ENCODE results near the gene SVOP.
"Not testable (repeated sequence)": the region's sequence is repeated elsewhere in the genome, so short reads cannot be mapped to it uniquely, and the experiment has no call there.

SVOP gene

DNA sequence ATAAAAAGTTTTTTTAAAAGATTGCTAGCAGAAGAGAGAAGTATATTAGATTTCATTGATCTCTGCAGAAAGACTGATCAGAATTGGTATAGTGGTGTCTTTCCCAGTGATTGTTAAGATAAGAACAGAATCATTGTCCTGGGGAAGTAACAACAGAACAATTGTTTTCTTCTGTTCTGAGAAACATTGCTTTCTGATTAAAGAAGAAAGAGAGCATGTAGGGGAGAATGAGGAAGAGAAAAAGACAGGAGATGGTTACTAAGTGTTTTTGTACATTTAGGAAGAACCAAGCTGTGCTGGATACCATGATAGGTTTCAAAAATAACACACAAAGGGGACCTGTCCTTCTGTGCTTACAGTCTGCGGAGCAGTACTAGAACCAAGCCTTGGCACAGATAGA is 36.5 kb upstream of the SVOP start:
- Histone ChIP-seq H3K36me3 (ENCODE audit: low read length) (peaks cover 3% of the 10 kb centered on the region; the same call in 1 of the 2 replicates), H3F3A (ENCODE audit: insufficient read depth) (peaks cover 36% of the 10 kb centered on the region), H3K4me3 (ENCODE audit: insufficient read depth, low read length, poor library complexity, severe bottlenecking) (no peak overlapping the region), H3K27me3 (ENCODE audit: low read length) (no peaks in the 10 kb centered on the region), H3K27ac (ENCODE audit: low read depth, low read length) (no peak overlapping the region; the same call in 1 of the 2 replicates), H3K9ac (ENCODE audit: low read length) (no peak overlapping the region), H3K9me2 (replicated peaks; ENCODE audit: insufficient read depth, low read length) (no peaks in the 10 kb centered on the region), H4K20me1 (ENCODE audit: low read depth, low read length) (no peaks in the 10 kb centered on the region), H3K4me2 (ENCODE audit: low read depth, low read length, poor library complexity, severe bottlenecking) (no peak overlapping the region), H3K9me3 (ENCODE audit: insufficient read depth, low read length) (no peaks in the 10 kb centered on the region), H3K79me2 (ENCODE audit: insufficient read depth, low read length) (peaks cover 14% of the 10 kb centered on the region; the same call in 1 of the 2 replicates), H2AFZ (ENCODE audit: low read depth, low read length, severe bottlenecking) (no peak overlapping the region)
- no peak for TF ChIP-seq EZH2phosphoT487 (conservative IDR thresholded peaks at IDR 0.05; ENCODE audit: low read length)

GRCh38 chr12:109056891-109057290 is 36.0 kb upstream of the SVOP start:
- Histone ChIP-seq H3F3A (ENCODE audit: insufficient read depth) (peaks cover 37% of the 10 kb centered on the region), H4K20me1 (ENCODE audit: low read depth, low read length) (no peaks in the 10 kb centered on the region), H2AFZ (ENCODE audit: low read depth, low read length, severe bottlenecking) (no peak overlapping the region), H3K4me3 (ENCODE audit: insufficient read depth, low read length, poor library complexity, severe bottlenecking) (no peak overlapping the region), H3K4me2 (ENCODE audit: low read depth, low read length, poor library complexity, severe bottlenecking) (no peak overlapping the region), H3K9ac (ENCODE audit: low read length) (no peak overlapping the region), H3K9me3 (ENCODE audit: insufficient read depth, low read length) (no peaks in the 10 kb centered on the region), H3K9me2 (replicated peaks; ENCODE audit: insufficient read depth, low read length) (no peaks in the 10 kb centered on the region), H3K27me3 (ENCODE audit: low read length) (no peaks in the 10 kb centered on the region), H3K79me2 (ENCODE audit: insufficient read depth, low read length) (peaks cover 14% of the 10 kb centered on the region; the same call in 1 of the 2 replicates), H3K36me3 (ENCODE audit: low read length) (peaks cover 3% of the 10 kb centered on the region; the same call in 1 of the 2 replicates), H3K27ac (ENCODE audit: low read depth, low read length) (no peak overlapping the region; the same call in 1 of the 2 replicates)
- TF ChIP-seq EZH2phosphoT487 (conservative IDR thresholded peaks at IDR 0.05; ENCODE audit: low read length) (no peak), CTCF (IDR thresholded peaks at IDR 0.05; ENCODE audit: insufficient read depth, low read length, poor library complexity, severe bottlenecking) (no peak)

DNA sequence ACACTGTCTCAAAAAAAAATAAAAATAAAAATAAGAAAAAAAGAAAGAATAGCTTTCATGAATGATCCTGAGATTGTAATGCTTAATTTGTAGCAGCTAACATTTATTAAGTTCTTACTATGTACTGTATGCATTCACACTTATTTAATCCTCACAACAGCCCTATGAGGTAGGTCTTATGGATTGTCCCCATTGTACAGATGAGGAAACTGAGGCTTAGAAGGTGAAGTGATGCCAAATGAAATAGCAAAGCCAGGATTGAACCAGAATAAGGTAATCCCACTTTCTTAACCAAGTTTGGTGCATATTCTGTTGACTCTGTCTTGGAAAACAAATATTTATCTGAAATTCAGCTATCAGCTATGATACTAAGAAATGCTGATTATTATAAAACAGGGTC is 33.7 kb upstream of the SVOP start:
- H3K27ac ChIP-seq (ENCODE audit: low read depth, low read length), result peak overlapping the region; percentile 80; the same call in 1 of the 2 replicates
- H3K27me3 ChIP-seq (ENCODE audit: low read length), result no peaks in the 10 kb centered on the region
- no peak overlapping the region for H2AFZ ChIP-seq (ENCODE audit: low read depth, low read length, severe bottlenecking)
- no peaks in the 10 kb centered on the region for H3K9me3 ChIP-seq (ENCODE audit: insufficient read depth, low read length)
- no peak for TF ChIP-seq EZH2phosphoT487 (conservative IDR thresholded peaks at IDR 0.05; ENCODE audit: low read length)
- TF ChIP-seq CTCF (IDR thresholded peaks at IDR 0.05; ENCODE audit: insufficient read depth, low read length, poor library complexity, severe bottlenecking), result no peak
- peaks cover 3% of the 10 kb centered on the region; the same call in 1 of the 2 replicates for H3K36me3 ChIP-seq (ENCODE audit: low read length)
- H3K9ac ChIP-seq (ENCODE audit: low read length), result peak overlapping the region; percentile 20; the same call in 1 of the 2 replicates
- peaks cover 14% of the 10 kb centered on the region; the same call in 1 of the 2 replicates for H3F3A ChIP-seq (ENCODE audit: insufficient read depth)
- no peaks in the 10 kb centered on the region for H4K20me1 ChIP-seq (ENCODE audit: low read depth, low read length)
- no peak overlapping the region for H3K4me3 ChIP-seq (ENCODE audit: insufficient read depth, low read length, poor library complexity, severe bottlenecking)
- H3K9me2 ChIP-seq (replicated peaks; ENCODE audit: insufficient read depth, low read length), result no peaks in the 10 kb centered on the region
- peaks cover 14% of the 10 kb centered on the region; the same call in 1 of the 2 replicates for H3K79me2 ChIP-seq (ENCODE audit: insufficient read depth, low read length)
- H3K4me2 ChIP-seq (ENCODE audit: low read depth, low read length, poor library complexity, severe bottlenecking), result peak overlapping the region; percentile 95

DNA sequence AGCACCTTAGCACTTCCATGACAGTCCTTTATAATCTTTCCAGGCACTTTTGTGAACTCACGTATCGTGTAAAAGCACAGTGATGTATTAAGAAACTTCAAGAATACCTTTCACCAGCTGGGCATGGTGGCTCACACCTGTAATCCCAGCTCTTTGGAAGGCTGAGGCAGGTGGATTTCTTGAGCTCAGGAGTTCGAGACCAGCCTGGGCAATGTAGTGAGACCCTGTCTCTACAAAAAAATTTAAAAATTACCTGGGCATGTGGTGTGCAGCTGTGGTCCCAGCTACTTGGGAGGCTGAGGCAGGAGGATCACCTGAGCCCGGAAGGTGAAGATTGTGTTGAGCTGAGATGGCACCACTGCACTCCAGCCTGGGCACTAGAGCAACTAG is 33.3 kb upstream of the SVOP start:
- Histone ChIP-seq H3K79me2 (ENCODE audit: insufficient read depth, low read length) (peaks cover 14% of the 10 kb centered on the region; the same call in 1 of the 2 replicates), H3K27ac (ENCODE audit: low read depth, low read length) (peak overlapping the region; percentile 80), H3K4me2 (ENCODE audit: low read depth, low read length, poor library complexity, severe bottlenecking) (peak overlapping the region; percentile 95), H3K4me3 (ENCODE audit: insufficient read depth, low read length, poor library complexity, severe bottlenecking) (peak overlapping the region; percentile 94), H3K9ac (ENCODE audit: low read length) (peak overlapping the region; percentile 88), H2AFZ (ENCODE audit: low read depth, low read length, severe bottlenecking) (peak overlapping the region; percentile 93), H3F3A (ENCODE audit: insufficient read depth) (peaks cover 13% of the 10 kb centered on the region; the same call in 1 of the 2 replicates)
- H3K36me3 ChIP-seq (ENCODE audit: low read length); H3K9me3 ChIP-seq (ENCODE audit: insufficient read depth, low read length); H3K27me3 ChIP-seq (ENCODE audit: low read length); H3K9me2 ChIP-seq (replicated peaks; ENCODE audit: insufficient read depth, low read length); H4K20me1 ChIP-seq (ENCODE audit: low read depth, low read length): not testable (repeated sequence)

All from SU-DHL-6 (cell line).